ENCODE data around the gene ZNF253. TPM values are rescaled to one million over a fixed set of nuclear protein-coding genes. Genes with fewer than 3 reads are reported as not detected.
"Not testable (repeated sequence)": the region's sequence is repeated elsewhere in the genome, so short reads cannot be mapped to it uniquely, and the experiment has no call there.

ZNF253 gene
- total and polyA plus RNA-seq, 9 of the 15 experiments (the other 6 are each of a cell fraction or from before 2014, with no cell fraction given) = 4.0 to 14.4 (median 7.5) TPM

DNA sequence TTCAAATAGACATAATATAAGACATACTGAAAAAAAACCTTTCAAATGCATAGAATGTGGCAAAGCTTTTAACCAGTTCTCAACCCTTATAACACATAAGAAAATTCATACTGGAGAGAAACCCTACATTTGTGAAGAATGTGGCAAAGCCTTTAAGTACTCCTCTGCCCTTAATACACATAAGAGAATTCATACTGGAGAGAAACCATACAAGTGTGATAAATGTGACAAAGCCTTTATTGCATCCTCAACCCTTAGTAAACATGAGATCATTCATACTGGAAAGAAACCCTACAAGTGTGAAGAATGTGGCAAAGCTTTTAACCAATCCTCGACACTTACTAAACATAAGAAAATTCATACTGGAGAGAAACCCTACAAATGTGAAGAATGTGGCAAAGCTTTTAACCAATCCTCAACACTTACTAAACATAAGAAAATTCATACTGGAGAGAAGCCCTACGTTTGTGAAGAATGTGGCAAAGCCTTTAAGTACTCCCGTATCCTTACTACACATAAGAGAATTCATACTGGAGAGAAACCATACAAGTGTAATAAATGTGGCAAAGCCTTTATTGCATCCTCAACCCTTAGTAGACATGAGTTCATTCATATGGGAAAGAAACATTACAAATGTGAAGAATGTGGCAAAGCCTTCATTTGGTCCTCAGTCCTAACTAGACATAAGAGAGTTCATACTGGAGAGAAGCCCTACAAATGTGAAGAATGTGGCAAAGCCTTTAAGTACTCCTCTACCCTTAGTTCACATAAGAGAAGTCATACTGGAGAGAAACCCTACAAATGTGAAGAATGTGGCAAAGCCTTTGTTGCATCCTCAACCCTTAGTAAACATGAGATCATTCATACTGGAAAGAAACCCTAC lies 68.0 kb downstream of the ZNF253 start:
- in situ Hi-C loops (cut with MboI); H3K27me3 ChIP-seq (ENCODE audit: control insufficient read depth in 2 of 2, insufficient read depth in 2 of 2, low read length in 2 of 2); H3K4me2 ChIP-seq (ENCODE audit: insufficient read depth, low read length); intact Hi-C loops (cut with micrococcal nuclease); DNase-seq (ENCODE audit: extremely low read depth in 1 of 4, low spot score in 3 of 4); H4K20me1 ChIP-seq (replicated peaks; ENCODE audit: control insufficient read depth, insufficient read depth, low read length); H3K27ac ChIP-seq (ENCODE audit: extremely low read depth, low read depth, low read length); ATAC-seq; H3K4me1 ChIP-seq (replicated peaks in 1 of 2; ENCODE audit: control insufficient read depth in 2 of 2, insufficient read depth in 2 of 2, low read length in 2 of 2); POLR2A ChIA-PET; H3K9me1 ChIP-seq (ENCODE audit: control insufficient read depth, insufficient read depth, low read length); BruUV-seq (replicated peaks); H3K4me3 ChIP-seq; H3K9ac ChIP-seq (ENCODE audit: insufficient read depth in 1 of 2, low read depth in 2 of 2, low read length in 2 of 2); FAIRE-seq; H2AFZ ChIP-seq (ENCODE audit: low read depth, low read length); H3K79me2 ChIP-seq (ENCODE audit: control insufficient read depth, insufficient read depth, low read length); CTCF ChIA-PET (ENCODE audit: low intra/inter-chr PET ratio): not testable (repeated sequence)
- peak; percentile 92 for TF ChIP-seq ZNF274 (IDR thresholded peaks at IDR 0.05; ENCODE audit: borderline replicate concordance, low read depth, low read length)
- peaks cover 29% of the 10 kb centered on the region for H3K9me3 ChIP-seq (replicated peaks; ENCODE audit: control insufficient read depth, insufficient read depth, low read depth, low read length)
- 57% methylated on average over 3 of the region's 3 CpGs for WGBS (ENCODE audit: insufficient coverage, low coverage, missing lambda C conversion rate)
- peaks cover 19% of the 10 kb centered on the region; the same call in 1 of the 3 replicates for H3K36me3 ChIP-seq (ENCODE audit: control insufficient read depth, insufficient read depth, low read length)

DNA sequence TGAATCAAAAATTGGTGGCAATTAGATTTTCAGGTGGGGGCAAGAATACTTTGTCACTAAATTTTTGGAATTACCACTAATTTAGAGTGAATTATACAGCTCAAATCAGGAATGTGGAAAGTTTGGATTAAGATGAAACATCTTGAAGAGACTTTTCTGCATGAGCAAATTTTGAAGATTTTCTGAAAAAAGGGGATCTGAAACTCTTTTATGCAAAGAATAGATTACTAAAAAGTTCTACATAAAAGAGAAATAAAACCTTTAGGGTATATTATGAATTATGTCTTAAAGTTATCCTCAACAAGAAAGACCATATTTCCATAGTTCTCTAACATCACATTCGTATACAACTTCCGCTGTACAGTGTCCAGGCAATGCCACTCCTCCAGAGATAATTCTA lies 71.7 kb downstream of the ZNF253 start:
- FAIRE-seq (no peak), ATAC-seq (no peak), DNase-seq (ENCODE audit: extremely low read depth in 1 of 4, low spot score in 3 of 4) (no peak)
- no TSS peak for BruUV-seq (replicated peaks)
- intact Hi-C loops (cut with micrococcal nuclease) = no loop called here
- Histone ChIP-seq H3K27ac (ENCODE audit: extremely low read depth, low read depth, low read length) (no peak overlapping the region), H3K9ac (ENCODE audit: insufficient read depth in 1 of 2, low read depth in 2 of 2, low read length in 2 of 2) (no peak overlapping the region), H3K4me2 (ENCODE audit: insufficient read depth, low read length) (no peak overlapping the region), H3K79me2 (ENCODE audit: control insufficient read depth, insufficient read depth, low read length) (no peaks in the 10 kb centered on the region), H3K9me1 (ENCODE audit: control insufficient read depth, insufficient read depth, low read length) (no peaks in the 10 kb centered on the region), H4K20me1 (replicated peaks; ENCODE audit: control insufficient read depth, insufficient read depth, low read length) (no peaks in the 10 kb centered on the region), H2AFZ (ENCODE audit: low read depth, low read length) (no peak overlapping the region), H3K9me3 (replicated peaks; ENCODE audit: control insufficient read depth, insufficient read depth, low read depth, low read length) (peaks cover 20% of the 10 kb centered on the region), H3K36me3 (ENCODE audit: control insufficient read depth, insufficient read depth, low read length) (peaks cover 15% of the 10 kb centered on the region; the same call in 1 of the 3 replicates), H3K4me3 (no peak overlapping the region), H3K4me1 (replicated peaks in 1 of 2; ENCODE audit: control insufficient read depth in 2 of 2, insufficient read depth in 2 of 2, low read length in 2 of 2) (no peaks in the 10 kb centered on the region), H3K27me3 (ENCODE audit: control insufficient read depth in 2 of 2, insufficient read depth in 2 of 2, low read length in 2 of 2) (no peaks in the 10 kb centered on the region)
- CTCF ChIA-PET (ENCODE audit: low intra/inter-chr PET ratio) = interaction anchor here (0.6 kb wide), 1 partner anchor 53 kb away, joined by 3 read pairs; no protein-coding TSS in a partner anchor
- POLR2A ChIA-PET = no interaction called here
- WGBS (ENCODE audit: insufficient coverage, low coverage, missing lambda C conversion rate) = 32% methylated on average over 2 of the region's 2 CpGs
- in situ Hi-C loops (cut with MboI) = no loop called here
- no peak for TF ChIP-seq NONO (IDR thresholded peaks at IDR 0.05; ENCODE audit: low read depth in 2 of 2, low read length in 1 of 2)
- no peak for TF ChIP-seq JUN (IDR thresholded peaks at IDR 0.05; ENCODE audit: borderline replicate concordance, low read depth, low read length)
- no peak for TF ChIP-seq JUN (CRISPR knock-in tag; IDR thresholded peaks at IDR 0.05; ENCODE audit: borderline replicate concordance)
- TF ChIP-seq XRCC4 (IDR thresholded peaks at IDR 0.05; ENCODE audit: extremely low read depth, insufficient read depth, insufficient read length) = no peak
- TF ChIP-seq DIDO1 (tag; IDR thresholded peaks at IDR 0.05; ENCODE audit: low read depth) = no peak
- no peak for TF ChIP-seq ZNF3 (CRISPR knock-in tag; IDR thresholded peaks at IDR 0.05)
- no peak for TF ChIP-seq ZNF133 (CRISPR knock-in tag; IDR thresholded peaks at IDR 0.05)
- TF ChIP-seq ZNF124 (CRISPR knock-in tag; IDR thresholded peaks at IDR 0.05) = no peak
- TF ChIP-seq KAT2B (IDR thresholded peaks at IDR 0.05; ENCODE audit: low read depth, low read length) = no peak
- TF ChIP-seq TSHZ1 (CRISPR knock-in tag; IDR thresholded peaks at IDR 0.05) = no peak
- TF ChIP-seq SMARCA5 (IDR thresholded peaks at IDR 0.05) = no peak

All from K562 (cell line).